SK-N-SH treated with all-trans-retinoic acid at 6 μM for 48 hours (cell line): ENCODE data around the gene CREB3L2.

ENCODE experiments used
- ATAC-seq: fragments of 200-7000 bp; cut with Tn5 transposase; 3 replicates; pipeline ENCODE4 v1.9.1; 2020; ENCODE audit warnings: mild to moderate bottlenecking, moderate library complexity
- ARNTL ChIP-seq: fragments of 450-650 bp; formaldehyde crosslinking; IDR thresholded peaks from 2 replicates; pipeline ENCODE4 v1.5.0; 2020; ENCODE audit warnings: low read depth, mild to moderate bottlenecking, moderate library complexity, borderline replicate concordance
- BACH2 ChIP-seq: fragments of 250-450 bp; sonication (Bioruptor Pico); IDR thresholded peaks from 2 replicates; pipeline ENCODE4 v1.9.0; 2021; ENCODE audit warnings: mild to moderate bottlenecking, borderline replicate concordance
- CSDC2 ChIP-seq: fragments of 250-450 bp; sonication (Bioruptor Pico); IDR thresholded peaks from 2 replicates; pipeline ENCODE4 v1.5.0; 2020; ENCODE audit warnings: mild to moderate bottlenecking, moderate library complexity
- ESRRG ChIP-seq: fragments of 250-450 bp; sonication (Bioruptor Pico); IDR thresholded peaks from 2 replicates; pipeline ENCODE4 v1.6.1; 2021; ENCODE audit warnings: mild to moderate bottlenecking
- GLIS3 ChIP-seq: fragments of 250-450 bp; sonication (Bioruptor Pico); IDR thresholded peaks from 2 replicates; pipeline ENCODE4 v1.5.0; 2020; ENCODE audit warnings: mild to moderate bottlenecking, moderate library complexity
- ISL1 ChIP-seq: fragments of 250-450 bp; sonication (Bioruptor Pico); IDR thresholded peaks from 2 replicates; pipeline ENCODE4 v2.1.2; 2022; ENCODE audit warnings: mild to moderate bottlenecking, moderate library complexity
- OSR1 ChIP-seq: fragments of 250-450 bp; sonication (Bioruptor Pico); IDR thresholded peaks from 2 replicates; pipeline ENCODE4 v1.8.0; 2022; ENCODE audit warnings: moderate library complexity, mild to moderate bottlenecking, inconsistent platforms
- PPARA ChIP-seq: fragments of 250-450 bp; sonication (Bioruptor Pico); IDR thresholded peaks from 2 replicates; pipeline ENCODE4 v1.5.0; 2020; ENCODE audit warnings: mild to moderate bottlenecking, borderline replicate concordance
- RARB ChIP-seq: fragments of 250-450 bp; sonication (Bioruptor Pico); IDR thresholded peaks from 2 replicates; pipeline ENCODE4 v1.8.0; 2021; ENCODE audit warnings: mild to moderate bottlenecking, moderate library complexity
- SNAI2 ChIP-seq: fragments of 250-450 bp; sonication (Bioruptor Pico); IDR thresholded peaks from 2 replicates; pipeline ENCODE4 v1.5.0; 2020; ENCODE audit warnings: mild to moderate bottlenecking, moderate library complexity
- TCF4 ChIP-seq: fragments of 250-450 bp; sonication (Bioruptor Pico); IDR thresholded peaks from 2 replicates; pipeline ENCODE4 v1.8.0; 2021; ENCODE audit warnings: mild to moderate bottlenecking, moderate library complexity, borderline replicate concordance
- TOX ChIP-seq: fragments of 250-450 bp; sonication (Bioruptor Pico); IDR thresholded peaks from 2 replicates; pipeline ENCODE4 v1.8.0; 2021; ENCODE audit warnings: mild to moderate bottlenecking, moderate library complexity, borderline replicate concordance
- ZC3H10 ChIP-seq: fragments of 250-450 bp; sonication (Bioruptor Pico); IDR thresholded peaks from 2 replicates; pipeline ENCODE4 v1.5.1; 2021; ENCODE audit warnings: mild to moderate bottlenecking, moderate library complexity
- ZFP3 ChIP-seq: fragments of 250-450 bp; sonication (Bioruptor Pico); IDR thresholded peaks from 2 replicates; pipeline ENCODE4 v1.5.0; 2020; ENCODE audit warnings: mild to moderate bottlenecking, moderate library complexity
- ZFP30 ChIP-seq: fragments of 450-650 bp; formaldehyde crosslinking; IDR thresholded peaks from 2 replicates; pipeline ENCODE4 v1.5.0; 2022; ENCODE audit warnings: mild to moderate bottlenecking, moderate library complexity
- ZNF565 ChIP-seq: fragments of 450-650 bp; formaldehyde crosslinking; conservative IDR thresholded peaks from 2 replicates; pipeline ENCODE4 v1.5.0; 2020; ENCODE audit warnings: low read depth, mild to moderate bottlenecking, moderate library complexity
- ZNF70 ChIP-seq: fragments of 450-650 bp; formaldehyde crosslinking; IDR thresholded peaks from 2 replicates; pipeline ENCODE4 v1.5.0; 2020; ENCODE audit warnings: mild to moderate bottlenecking, moderate library complexity
- ZNF8 ChIP-seq: fragments of 450-650 bp; formaldehyde crosslinking; IDR thresholded peaks from 2 replicates; pipeline ENCODE4 v1.5.0; 2020; ENCODE audit warnings: mild to moderate bottlenecking, moderate library complexity
- TF ChIP-seq, protein P1 (sequence below): fragments of 250-450 bp; sonication (Bioruptor Pico); IDR thresholded peaks from 2 replicates; pipeline ENCODE4 v1.8.0; 2020; ENCODE audit warnings: mild to moderate bottlenecking, moderate library complexity, borderline replicate concordance
- TF ChIP-seq, protein P2 (sequence below): fragments of 250-450 bp; sonication (Bioruptor Pico); IDR thresholded peaks from 2 replicates; pipeline ENCODE4 v1.8.0; 2021; ENCODE audit warnings: low read depth, mild to moderate bottlenecking, moderate library complexity, borderline replicate concordance
- TF ChIP-seq, protein P3 (sequence below): fragments of 250-450 bp; sonication (Bioruptor Pico); IDR thresholded peaks from 2 replicates; pipeline ENCODE4 v1.5.1; 2020; ENCODE audit warnings: low read depth, mild to moderate bottlenecking, moderate library complexity
- TF ChIP-seq, protein P4 (sequence below): fragments of 250-450 bp; sonication (Bioruptor Pico); IDR thresholded peaks from 2 replicates; pipeline ENCODE4 v1.5.0; 2020; ENCODE audit warnings: mild to moderate bottlenecking, moderate library complexity

Gene CREB3L2

DNA sequence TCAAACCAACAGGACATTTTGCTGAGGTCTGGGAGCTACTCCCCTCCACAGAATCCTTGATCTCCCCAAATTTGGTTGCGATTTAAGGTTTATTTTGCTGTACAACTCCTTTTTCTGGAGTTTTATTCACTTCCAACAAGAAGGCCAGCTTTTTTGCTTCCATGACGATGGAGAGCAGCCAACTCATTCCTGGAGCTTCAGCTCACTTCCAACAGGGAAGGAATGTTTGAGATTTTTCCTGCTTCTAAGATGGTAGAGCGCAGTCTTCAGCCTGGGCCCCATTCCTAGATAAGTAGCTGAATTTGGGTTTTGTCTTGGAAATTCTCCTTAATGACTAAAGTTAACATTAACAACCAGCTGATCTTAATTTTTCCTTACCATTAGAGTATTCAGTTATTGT, 30.9 kb upstream of the CREB3L2 start (continued):
- TF ChIP-seq, protein P1, sequence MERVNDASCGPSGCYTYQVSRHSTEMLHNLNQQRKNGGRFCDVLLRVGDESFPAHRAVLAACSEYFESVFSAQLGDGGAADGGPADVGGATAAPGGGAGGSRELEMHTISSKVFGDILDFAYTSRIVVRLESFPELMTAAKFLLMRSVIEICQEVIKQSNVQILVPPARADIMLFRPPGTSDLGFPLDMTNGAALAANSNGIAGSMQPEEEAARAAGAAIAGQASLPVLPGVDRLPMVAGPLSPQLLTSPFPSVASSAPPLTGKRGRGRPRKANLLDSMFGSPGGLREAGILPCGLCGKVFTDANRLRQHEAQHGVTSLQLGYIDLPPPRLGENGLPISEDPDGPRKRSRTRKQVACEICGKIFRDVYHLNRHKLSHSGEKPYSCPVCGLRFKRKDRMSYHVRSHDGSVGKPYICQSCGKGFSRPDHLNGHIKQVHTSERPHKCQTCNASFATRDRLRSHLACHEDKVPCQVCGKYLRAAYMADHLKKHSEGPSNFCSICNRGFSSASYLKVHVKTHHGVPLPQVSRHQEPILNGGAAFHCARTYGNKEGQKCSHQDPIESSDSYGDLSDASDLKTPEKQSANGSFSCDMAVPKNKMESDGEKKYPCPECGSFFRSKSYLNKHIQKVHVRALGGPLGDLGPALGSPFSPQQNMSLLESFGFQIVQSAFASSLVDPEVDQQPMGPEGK (CRISPR knock-in tag) = no peak

GRCh38 chr7:138032186-138032585, 30.3 kb upstream of the CREB3L2 start:
- TF ChIP-seq ARNTL (CRISPR knock-in tag) (no peak), GLIS3 (no peak)
- TF ChIP-seq, protein P2, sequence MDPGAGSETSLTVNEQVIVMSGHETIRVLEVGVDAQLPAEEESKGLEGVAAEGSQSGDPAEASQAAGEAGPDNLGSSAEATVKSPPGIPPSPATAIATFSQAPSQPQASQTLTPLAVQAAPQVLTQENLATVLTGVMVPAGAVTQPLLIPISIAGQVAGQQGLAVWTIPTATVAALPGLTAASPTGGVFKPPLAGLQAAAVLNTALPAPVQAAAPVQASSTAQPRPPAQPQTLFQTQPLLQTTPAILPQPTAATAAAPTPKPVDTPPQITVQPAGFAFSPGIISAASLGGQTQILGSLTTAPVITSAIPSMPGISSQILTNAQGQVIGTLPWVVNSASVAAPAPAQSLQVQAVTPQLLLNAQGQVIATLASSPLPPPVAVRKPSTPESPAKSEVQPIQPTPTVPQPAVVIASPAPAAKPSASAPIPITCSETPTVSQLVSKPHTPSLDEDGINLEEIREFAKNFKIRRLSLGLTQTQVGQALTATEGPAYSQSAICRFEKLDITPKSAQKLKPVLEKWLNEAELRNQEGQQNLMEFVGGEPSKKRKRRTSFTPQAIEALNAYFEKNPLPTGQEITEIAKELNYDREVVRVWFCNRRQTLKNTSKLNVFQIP = no peak
- ATAC-seq = no peak

DNA sequence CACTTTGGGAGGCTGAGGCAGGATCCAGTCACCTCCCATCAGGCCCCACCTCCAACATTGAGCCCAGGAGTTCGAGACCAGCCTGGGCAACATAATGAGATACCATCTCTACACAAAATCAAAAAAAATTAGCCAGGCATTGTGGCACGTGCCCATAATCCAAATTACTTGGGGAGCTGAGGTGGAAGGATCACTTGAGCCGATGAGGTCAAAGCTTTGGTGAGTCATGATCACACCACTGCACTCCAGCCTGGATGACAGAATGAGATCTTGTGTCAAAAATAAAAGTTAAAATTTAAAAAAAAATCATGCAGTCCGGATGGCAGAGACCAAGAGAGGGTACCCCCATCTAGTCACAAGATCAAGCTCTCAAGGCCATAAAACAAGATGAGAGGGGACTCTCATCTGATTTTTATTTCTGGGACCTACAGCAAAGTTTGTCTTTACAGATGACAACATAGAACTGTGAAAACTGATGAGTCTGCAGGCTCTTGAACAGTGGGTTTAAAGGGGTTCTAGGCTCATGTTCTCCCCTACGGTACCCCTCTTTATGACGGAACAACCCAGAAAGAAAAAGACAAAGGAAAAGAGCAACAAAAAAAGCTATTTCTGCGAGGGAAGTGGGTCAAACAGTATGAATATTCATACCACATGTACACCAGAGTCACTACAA, 28.9 kb upstream of the CREB3L2 start:
- ATAC-seq = no peak

GRCh38 chr7:138029941-138030340, 28.1 kb upstream of the CREB3L2 start:
- ATAC-seq = no peak
- TF ChIP-seq ZNF8 (no peak), BACH2 (CRISPR knock-in tag) (peak; percentile 85; the same call in 1 of the 2 replicates), SNAI2 (CRISPR knock-in tag) (no peak), PPARA (CRISPR knock-in tag) (no peak), GLIS3 (no peak), ZNF565 (no peak), ISL1 (CRISPR knock-in tag) (peak; percentile 78), ZFP3 (CRISPR knock-in tag) (no peak), CSDC2 (no peak), TCF4 (CRISPR knock-in tag) (peak; percentile 42; the same call in 1 of the 2 replicates), OSR1 (CRISPR knock-in tag) (no peak)
- TF ChIP-seq, protein P3, sequence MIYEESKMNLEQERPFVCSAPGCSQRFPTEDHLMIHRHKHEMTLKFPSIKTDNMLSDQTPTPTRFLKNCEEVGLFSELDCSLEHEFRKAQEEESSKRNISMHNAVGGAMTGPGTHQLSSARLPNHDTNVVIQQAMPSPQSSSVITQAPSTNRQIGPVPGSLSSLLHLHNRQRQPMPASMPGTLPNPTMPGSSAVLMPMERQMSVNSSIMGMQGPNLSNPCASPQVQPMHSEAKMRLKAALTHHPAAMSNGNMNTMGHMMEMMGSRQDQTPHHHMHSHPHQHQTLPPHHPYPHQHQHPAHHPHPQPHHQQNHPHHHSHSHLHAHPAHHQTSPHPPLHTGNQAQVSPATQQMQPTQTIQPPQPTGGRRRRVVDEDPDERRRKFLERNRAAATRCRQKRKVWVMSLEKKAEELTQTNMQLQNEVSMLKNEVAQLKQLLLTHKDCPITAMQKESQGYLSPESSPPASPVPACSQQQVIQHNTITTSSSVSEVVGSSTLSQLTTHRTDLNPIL = 0 out of 2 replicates have a peak, but pooled peaks have one; percentile 17
- TF ChIP-seq, protein P4, sequence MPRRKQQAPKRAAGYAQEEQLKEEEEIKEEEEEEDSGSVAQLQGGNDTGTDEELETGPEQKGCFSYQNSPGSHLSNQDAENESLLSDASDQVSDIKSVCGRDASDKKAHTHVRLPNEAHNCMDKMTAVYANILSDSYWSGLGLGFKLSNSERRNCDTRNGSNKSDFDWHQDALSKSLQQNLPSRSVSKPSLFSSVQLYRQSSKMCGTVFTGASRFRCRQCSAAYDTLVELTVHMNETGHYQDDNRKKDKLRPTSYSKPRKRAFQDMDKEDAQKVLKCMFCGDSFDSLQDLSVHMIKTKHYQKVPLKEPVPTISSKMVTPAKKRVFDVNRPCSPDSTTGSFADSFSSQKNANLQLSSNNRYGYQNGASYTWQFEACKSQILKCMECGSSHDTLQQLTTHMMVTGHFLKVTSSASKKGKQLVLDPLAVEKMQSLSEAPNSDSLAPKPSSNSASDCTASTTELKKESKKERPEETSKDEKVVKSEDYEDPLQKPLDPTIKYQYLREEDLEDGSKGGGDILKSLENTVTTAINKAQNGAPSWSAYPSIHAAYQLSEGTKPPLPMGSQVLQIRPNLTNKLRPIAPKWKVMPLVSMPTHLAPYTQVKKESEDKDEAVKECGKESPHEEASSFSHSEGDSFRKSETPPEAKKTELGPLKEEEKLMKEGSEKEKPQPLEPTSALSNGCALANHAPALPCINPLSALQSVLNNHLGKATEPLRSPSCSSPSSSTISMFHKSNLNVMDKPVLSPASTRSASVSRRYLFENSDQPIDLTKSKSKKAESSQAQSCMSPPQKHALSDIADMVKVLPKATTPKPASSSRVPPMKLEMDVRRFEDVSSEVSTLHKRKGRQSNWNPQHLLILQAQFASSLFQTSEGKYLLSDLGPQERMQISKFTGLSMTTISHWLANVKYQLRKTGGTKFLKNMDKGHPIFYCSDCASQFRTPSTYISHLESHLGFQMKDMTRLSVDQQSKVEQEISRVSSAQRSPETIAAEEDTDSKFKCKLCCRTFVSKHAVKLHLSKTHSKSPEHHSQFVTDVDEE (CRISPR knock-in tag) = no peak

More for the DNA sequence above, 28.9 kb upstream of the CREB3L2 start:
- no peak for TF ChIP-seq ZNF565
- TF ChIP-seq RARB (CRISPR knock-in tag) = no peak
- no peak for TF ChIP-seq SNAI2 (CRISPR knock-in tag)
- TF ChIP-seq ZFP30 = no peak
- no peak for TF ChIP-seq ARNTL (CRISPR knock-in tag)
- TF ChIP-seq ZNF70 (CRISPR knock-in tag) = no peak
- TF ChIP-seq ESRRG (CRISPR knock-in tag) = no peak
- TF ChIP-seq TOX = no peak
- no peak for TF ChIP-seq ZFP3 (CRISPR knock-in tag)
- no peak for TF ChIP-seq ZC3H10
- no peak for TF ChIP-seq PPARA (CRISPR knock-in tag)
- TF ChIP-seq, all 23 proteins: peak for 0
